NCI-H2081 treated with DMSO at 0.1 percent for 48 hours (cell line): ENCODE results near the gene TTBK2.
"Not testable (repeated sequence)": the region's sequence is repeated elsewhere in the genome, so short reads cannot be mapped to it uniquely, and the experiment has no call there.

Experiments
- DNase-seq: peaks from one replicate; lab custom pipeline; 2025; lab: John Stamatoyannopoulos, UW

TTBK2 gene

GRCh38 chr15:42908538-42908937, 12.0 kb downstream of the TTBK2 start:
- no peak for DNase-seq

GRCh38 chr15:42903388-42904324, 16.9 kb downstream of the TTBK2 start:
- no peak for DNase-seq

GRCh38 chr15:42893911-42894310, 26.7 kb downstream of the TTBK2 start:
- DNase-seq, result not testable (repeated sequence)

GRCh38 chr15:42891569-42891968, 29.0 kb downstream of the TTBK2 start:
- no peak for DNase-seq

GRCh38 chr15:42890161-42890913, 30.2 kb downstream of the TTBK2 start:
- no peak for DNase-seq

GRCh38 chr15:42887384-42887783, 33.2 kb downstream of the TTBK2 start:
- DNase-seq, result not testable (repeated sequence)

GRCh38 chr15:42880121-42880520, 40.5 kb downstream of the TTBK2 start:
- DNase-seq, result no peak

GRCh38 chr15:42879443-42879842, 41.1 kb downstream of the TTBK2 start:
- DNase-seq, result no peak

GRCh38 chr15:42876224-42876623, 44.4 kb downstream of the TTBK2 start:
- no peak for DNase-seq

- no peak for DNase-seq
Measured at GRCh38 chr15:42868683-42869082, 51.9 kb downstream of the TTBK2 start.

- DNase-seq, result no peak
Measured at GRCh38 chr15:42863572-42864239, 56.9 kb downstream of the TTBK2 start.

- DNase-seq, result no peak
Measured at GRCh38 chr15:42858999-42859789, 61.4 kb downstream of the TTBK2 start.

GRCh38 chr15:42858540-42858939, 62.0 kb downstream of the TTBK2 start:
- no peak for DNase-seq

GRCh38 chr15:42854576-42854975, 66.0 kb downstream of the TTBK2 start:
- DNase-seq, result no peak

- DNase-seq, result no peak
Measured at GRCh38 chr15:42849836-42850235, 70.7 kb downstream of the TTBK2 start.

- no peak for DNase-seq
Measured at GRCh38 chr15:42848846-42849245, 71.7 kb downstream of the TTBK2 start.

- DNase-seq, result no peak
Measured at GRCh38 chr15:42846647-42847046, 73.9 kb downstream of the TTBK2 start.

- DNase-seq, result no peak
Measured at GRCh38 chr15:42845581-42845980, 75.0 kb downstream of the TTBK2 start.

GRCh38 chr15:42843699-42844098, 76.9 kb downstream of the TTBK2 start:
- DNase-seq, result no peak

GRCh38 chr15:42836251-42836650, 84.3 kb downstream of the TTBK2 start:
- DNase-seq, result no peak

GRCh38 chr15:42832576-42832975, 88.0 kb downstream of the TTBK2 start:
- no peak for DNase-seq
